ENCODE data around the gene PTPRN2.

The PTPRN2 gene

GRCh38 chr7:158452331-158452730, 135.3 kb downstream of the PTPRN2 start:
- no peak for DNase-seq (ENCODE audit: low read depth)
- no peak for TF ChIP-seq POLR2A (IDR thresholded peaks at IDR 0.05; ENCODE audit: extremely low read depth, insufficient read length)
- TF ChIP-seq, protein P1, sequence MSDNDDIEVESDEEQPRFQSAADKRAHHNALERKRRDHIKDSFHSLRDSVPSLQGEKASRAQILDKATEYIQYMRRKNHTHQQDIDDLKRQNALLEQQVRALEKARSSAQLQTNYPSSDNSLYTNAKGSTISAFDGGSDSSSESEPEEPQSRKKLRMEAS (IDR thresholded peaks at IDR 0.05; ENCODE audit: low read depth, low read length): no peak
- TF ChIP-seq CTCF (IDR thresholded peaks at IDR 0.05; ENCODE audit: low read depth, low read length): no peak
- no peak for TF ChIP-seq MYC (IDR thresholded peaks at IDR 0.05; ENCODE audit: low read depth, low read length)

GRCh38 chr7:158450476-158451124, 137.0 kb downstream of the PTPRN2 start:
- no peak for DNase-seq (ENCODE audit: low read depth)
- TF ChIP-seq, protein P1 (IDR thresholded peaks at IDR 0.05; ENCODE audit: low read depth, low read length): no peak
- TF ChIP-seq CTCF (IDR thresholded peaks at IDR 0.05; ENCODE audit: low read depth, low read length) (no peak), POLR2A (IDR thresholded peaks at IDR 0.05; ENCODE audit: extremely low read depth, insufficient read length) (no peak), MYC (IDR thresholded peaks at IDR 0.05; ENCODE audit: low read depth, low read length) (no peak)
- H3K4me3 ChIP-seq (ENCODE audit: low read depth, low read length): no peak overlapping the region

More at GRCh38 chr7:158452331-158452730, 135.3 kb downstream of the PTPRN2 start:
- no peak overlapping the region for H3K4me3 ChIP-seq (ENCODE audit: low read depth, low read length)

DNA sequence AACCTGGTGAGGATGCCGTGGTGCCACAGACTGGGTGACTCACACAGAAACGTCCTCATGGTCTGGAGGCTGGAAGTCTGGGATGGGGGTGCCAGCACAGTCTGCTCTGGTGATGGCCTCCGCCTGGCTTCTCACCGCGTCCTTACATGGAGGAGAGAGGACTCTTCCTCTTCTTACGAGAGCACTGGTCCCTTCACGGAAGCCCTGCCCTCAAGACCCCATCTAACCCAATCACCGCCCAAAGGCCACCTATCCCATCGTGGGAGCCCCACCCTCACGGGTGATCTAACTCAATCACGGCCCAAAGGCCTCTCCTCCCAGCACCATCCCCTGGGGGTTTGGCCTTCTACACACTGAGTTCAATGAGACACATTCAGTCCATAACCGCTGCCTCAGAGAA, 137.7 kb downstream of the PTPRN2 start:
- TF ChIP-seq POLR2A (IDR thresholded peaks at IDR 0.05; ENCODE audit: extremely low read depth, insufficient read length) (no peak), MYC (IDR thresholded peaks at IDR 0.05; ENCODE audit: low read depth, low read length) (no peak), CTCF (IDR thresholded peaks at IDR 0.05; ENCODE audit: low read depth, low read length) (no peak)
- TF ChIP-seq, protein P1 (IDR thresholded peaks at IDR 0.05; ENCODE audit: low read depth, low read length): no peak
- no peak overlapping the region for H3K4me3 ChIP-seq (ENCODE audit: low read depth, low read length)
- no peak for DNase-seq (ENCODE audit: low read depth)

DNA sequence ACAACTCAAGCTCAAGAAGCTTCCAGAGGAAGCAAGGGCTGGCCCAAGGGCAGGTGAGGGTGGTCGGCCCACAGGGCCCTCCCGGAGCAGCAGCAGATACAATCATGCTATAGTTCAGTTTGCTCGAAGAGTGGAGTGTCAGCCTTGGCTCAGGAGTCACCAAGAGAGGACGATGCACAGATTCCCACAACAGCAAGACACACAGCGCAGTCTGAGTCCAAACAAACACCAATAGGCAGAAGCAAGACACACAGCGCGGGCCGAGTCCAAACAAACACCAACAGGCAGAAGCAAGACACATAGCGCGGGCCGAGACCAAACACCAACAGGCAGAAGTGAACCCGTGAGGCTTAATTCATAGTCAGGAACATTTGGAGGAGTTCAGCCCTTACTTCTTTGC, 138.4 kb downstream of the PTPRN2 start:
- TF ChIP-seq CTCF (IDR thresholded peaks at IDR 0.05; ENCODE audit: low read depth, low read length) (no peak), MYC (IDR thresholded peaks at IDR 0.05; ENCODE audit: low read depth, low read length) (no peak), POLR2A (IDR thresholded peaks at IDR 0.05; ENCODE audit: extremely low read depth, insufficient read length) (no peak)
- TF ChIP-seq, protein P1 (IDR thresholded peaks at IDR 0.05; ENCODE audit: low read depth, low read length): no peak
- no peak for DNase-seq (ENCODE audit: low read depth)
- H3K4me3 ChIP-seq (ENCODE audit: low read depth, low read length): no peak overlapping the region

GRCh38 chr7:158448430-158449100, 139.1 kb downstream of the PTPRN2 start:
- H3K4me3 ChIP-seq (ENCODE audit: low read depth, low read length): no peak overlapping the region
- DNase-seq (ENCODE audit: low read depth): no peak
- TF ChIP-seq, protein P1 (IDR thresholded peaks at IDR 0.05; ENCODE audit: low read depth, low read length): no peak
- TF ChIP-seq MYC (IDR thresholded peaks at IDR 0.05; ENCODE audit: low read depth, low read length): no peak
- TF ChIP-seq CTCF (IDR thresholded peaks at IDR 0.05; ENCODE audit: low read depth, low read length): no peak
- TF ChIP-seq POLR2A (IDR thresholded peaks at IDR 0.05; ENCODE audit: extremely low read depth, insufficient read length): no peak
